Measurements from ENCODE around the gene RALGAPA1.

GRCh38 chr14:35637269-35637668 is 171.8 kb downstream of the RALGAPA1 start:
- no peak for TF ChIP-seq CTCF (IDR thresholded peaks at IDR 0.05; ENCODE audit: low read depth, low read length)
- no peak for TF ChIP-seq POLR2A (IDR thresholded peaks at IDR 0.05; ENCODE audit: extremely low read depth, insufficient read length)
- no peak for TF ChIP-seq MYC (IDR thresholded peaks at IDR 0.05; ENCODE audit: low read depth, low read length)

Measured in NB4 (cell line).